H9 (cell line): ENCODE data around the gene WDFY3. TPM values are rescaled to one million over a fixed set of nuclear protein-coding genes. Genes with fewer than 3 reads are reported as not detected.

Experiments used
- DNase-seq: peaks from one replicate; pipeline ENCODE4 v3.0.0-alpha.2; 2017
- H2AFZ ChIP-seq: one replicate; pipeline ENCODE4 v1.6.1; 2013; ENCODE audit warnings: mild to moderate bottlenecking, low read length, control low read depth, moderate library complexity
- H2AK5ac ChIP-seq: 2 replicates; pipeline ENCODE4 v1.6.1; 2013; ENCODE audit warnings: low read length, control low read depth, mixed read lengths; ENCODE audit not compliant: insufficient read length
- H2BK120ac ChIP-seq: one replicate; pipeline ENCODE4 v1.6.1; 2013; ENCODE audit warnings: low read depth, mild to moderate bottlenecking, low read length, control low read depth, inconsistent platforms; ENCODE audit not compliant: poor library complexity, severe bottlenecking
- H2BK12ac ChIP-seq: 2 replicates; pipeline ENCODE4 v1.6.1; 2013; ENCODE audit warnings: low read length, control low read depth, mixed read lengths, low read depth; ENCODE audit not compliant: insufficient read length
- H2BK15ac ChIP-seq: 2 replicates; pipeline ENCODE4 v1.6.1; 2013; ENCODE audit warnings: low read depth, low read length, control low read depth
- H2BK20ac ChIP-seq: one replicate; pipeline ENCODE4 v1.6.1; 2013; ENCODE audit warnings: low read depth, mild to moderate bottlenecking, low read length, control low read depth, inconsistent platforms; ENCODE audit not compliant: poor library complexity, severe bottlenecking
- H2BK5ac ChIP-seq: 2 replicates; pipeline ENCODE4 v1.6.1; 2013; ENCODE audit warnings: low read length, control low read depth, mixed read lengths; ENCODE audit not compliant: insufficient read length
- H3K14ac ChIP-seq: 2 replicates; pipeline ENCODE4 v1.6.1; 2013; ENCODE audit warnings: low read length, control low read depth; ENCODE audit not compliant: insufficient read depth
- H3K18ac ChIP-seq: 2 replicates; pipeline ENCODE4 v1.6.1; 2013; ENCODE audit warnings: low read depth, mild to moderate bottlenecking, mixed read lengths, low read length, control low read depth; ENCODE audit not compliant: insufficient read length
- H3K23ac ChIP-seq: 2 replicates; pipeline ENCODE4 v1.6.1; 2013; ENCODE audit warnings: low read length, control low read depth, mixed read lengths, low read depth; ENCODE audit not compliant: insufficient read length
- H3K23me2 ChIP-seq: 2 replicates; pipeline ENCODE4 v1.6.1; 2013; ENCODE audit warnings: low read depth, mild to moderate bottlenecking, mixed read lengths, low read length, control low read depth; ENCODE audit not compliant: insufficient read length, poor library complexity, severe bottlenecking
- H3K27ac ChIP-seq: 2 replicates; pipeline ENCODE4 v1.5.1; 2013; ENCODE audit warnings: low read length, control low read depth, mixed read lengths, low read depth; ENCODE audit not compliant: insufficient read length
- H3K27me3 ChIP-seq: 2 replicates; pipeline ENCODE4 v1.6.1; 2013; ENCODE audit warnings: low read length, control low read depth, inconsistent platforms; ENCODE audit not compliant: insufficient read depth
- H3K4ac ChIP-seq: 2 replicates; pipeline ENCODE4 v1.6.1; 2013; ENCODE audit warnings: low read depth, mild to moderate bottlenecking, control low read depth, inconsistent platforms, low read length, moderate library complexity
- H3K4me1 ChIP-seq: 2 replicates; pipeline ENCODE4 v1.6.1; 2013; ENCODE audit warnings: low read length, control low read depth, inconsistent platforms; ENCODE audit not compliant: insufficient read depth
- H3K4me2 ChIP-seq: 2 replicates; pipeline ENCODE4 v1.6.1; 2013; ENCODE audit warnings: low read length, control low read depth, mixed read lengths; ENCODE audit not compliant: insufficient read length, insufficient read depth
- H3K56ac ChIP-seq: 2 replicates; pipeline ENCODE4 v1.6.1; 2013; ENCODE audit warnings: low read depth, mild to moderate bottlenecking, mixed read lengths, low read length, control low read depth; ENCODE audit not compliant: insufficient read length
- H3K79me1 ChIP-seq: 2 replicates; pipeline ENCODE4 v1.6.1; 2013; ENCODE audit warnings: low read depth, mild to moderate bottlenecking, moderate library complexity, low read length, control low read depth, inconsistent platforms; ENCODE audit not compliant: insufficient read depth, poor library complexity, severe bottlenecking
- H3K79me2 ChIP-seq: 2 replicates; pipeline ENCODE4 v1.6.1; 2013; ENCODE audit warnings: low read length, control low read depth, inconsistent platforms; ENCODE audit not compliant: insufficient read depth
- H3K9ac ChIP-seq: 2 replicates; pipeline ENCODE4 v1.6.1; 2013; ENCODE audit warnings: low read length, control low read depth, mixed read lengths; ENCODE audit not compliant: insufficient read length; ENCODE audit errors: extremely low read depth
- H3K9me3 ChIP-seq: one replicate; pipeline ENCODE4 v1.6.1; 2013; ENCODE audit warnings: low read depth, low read length, inconsistent platforms; ENCODE audit not compliant: control insufficient read depth
- H3T11ph ChIP-seq: one replicate; pipeline ENCODE4 v1.6.1; 2013; ENCODE audit warnings: mild to moderate bottlenecking, low read length, control low read depth, inconsistent platforms
- H4K20me1 ChIP-seq: one replicate; pipeline ENCODE4 v1.6.1; 2013; ENCODE audit not compliant: control insufficient read depth, insufficient read length, insufficient read depth
- H4K5ac ChIP-seq: 2 replicates; pipeline ENCODE4 v1.6.1; 2013; ENCODE audit warnings: low read depth, mild to moderate bottlenecking, mixed read lengths, low read length, control low read depth; ENCODE audit not compliant: insufficient read length
- H4K8ac ChIP-seq: replicated peaks from 2 replicates; pipeline ENCODE4 v1.6.1; 2013; ENCODE audit warnings: low read length, control low read depth, mixed read lengths, low read depth; ENCODE audit not compliant: insufficient read length
- H4K91ac ChIP-seq: 2 replicates; pipeline ENCODE4 v1.6.1; 2013; ENCODE audit warnings: low read depth, mild to moderate bottlenecking, moderate library complexity, mixed read lengths, low read length, control low read depth; ENCODE audit not compliant: insufficient read length
- H3K27ac Mint-ChIP-seq, 3 experiments: 2 replicates in 2 of 3; 3 replicates in 1 of 3; pipeline ENCODE4 v1.8.0; 2020 to 2021; ENCODE audit warnings: mixed read lengths in 3 of 3, mild to moderate bottlenecking in 1 of 3, moderate library complexity in 1 of 3
- H3K27me3 Mint-ChIP-seq: 2 replicates; pipeline ENCODE4 v1.8.0; 2021; ENCODE audit warnings: low read depth, mild to moderate bottlenecking, moderate library complexity, mixed read lengths
- H3K36me3 Mint-ChIP-seq, 3 experiments: 2 replicates in 2 of 3; 3 replicates in 1 of 3; pipeline ENCODE4 v1.8.0; 2020 to 2021; ENCODE audit warnings: low read depth in 3 of 3, mixed read lengths in 3 of 3; ENCODE audit not compliant: insufficient read depth in 1 of 3
- H3K4me1 Mint-ChIP-seq, 2 experiments: 2 replicates each; pipeline ENCODE4 v1.8.0; 2020; ENCODE audit warnings: mixed read lengths in 2 of 2
- H3K4me3 Mint-ChIP-seq, 2 experiments: 2 replicates in 1 of 2; 3 replicates in 1 of 2; pipeline ENCODE4 v1.8.0; 2020 to 2021; ENCODE audit warnings: mild to moderate bottlenecking in 2 of 2, mixed read lengths in 2 of 2, moderate library complexity in 1 of 2
- H3K9me3 Mint-ChIP-seq, 2 experiments: 2 replicates in 1 of 2; 3 replicates in 1 of 2; pipeline ENCODE4 v1.8.0; 2020; ENCODE audit warnings: mild to moderate bottlenecking in 2 of 2, mixed read lengths in 2 of 2, moderate library complexity in 1 of 2
- WGBS: extraction: QIAGEN DNeasy Blood & Tissue Kit; methylation state at CpG from one replicate; pipeline ENCODE4 v1.1.7; 2013; ENCODE audit warnings: missing lambda C conversion rate, low lambda C conversion rate, mixed read lengths; ENCODE audit not compliant: insufficient read length; ENCODE audit errors: extremely low coverage; 5-methylcytosine and 5-hydroxymethylcytosine counted together
- total RNA-seq: library from RNA; stranded (reverse); gene quantifications from 2 replicates; pipeline ENCODE4 v1.2.1, GENCODE V29; 2021
- TF ChIP-seq, protein P1 (sequence below): fragments of 200-600 bp; sonication (generic); conservative IDR thresholded peaks from 3 replicates; pipeline ENCODE4 v1.8.0; 2021; ENCODE audit warnings: antibody characterized with exemption, mild to moderate bottlenecking

The WDFY3 gene
- total RNA-seq, 1 experiment from 2014 or later, result 54.6 TPM

DNA sequence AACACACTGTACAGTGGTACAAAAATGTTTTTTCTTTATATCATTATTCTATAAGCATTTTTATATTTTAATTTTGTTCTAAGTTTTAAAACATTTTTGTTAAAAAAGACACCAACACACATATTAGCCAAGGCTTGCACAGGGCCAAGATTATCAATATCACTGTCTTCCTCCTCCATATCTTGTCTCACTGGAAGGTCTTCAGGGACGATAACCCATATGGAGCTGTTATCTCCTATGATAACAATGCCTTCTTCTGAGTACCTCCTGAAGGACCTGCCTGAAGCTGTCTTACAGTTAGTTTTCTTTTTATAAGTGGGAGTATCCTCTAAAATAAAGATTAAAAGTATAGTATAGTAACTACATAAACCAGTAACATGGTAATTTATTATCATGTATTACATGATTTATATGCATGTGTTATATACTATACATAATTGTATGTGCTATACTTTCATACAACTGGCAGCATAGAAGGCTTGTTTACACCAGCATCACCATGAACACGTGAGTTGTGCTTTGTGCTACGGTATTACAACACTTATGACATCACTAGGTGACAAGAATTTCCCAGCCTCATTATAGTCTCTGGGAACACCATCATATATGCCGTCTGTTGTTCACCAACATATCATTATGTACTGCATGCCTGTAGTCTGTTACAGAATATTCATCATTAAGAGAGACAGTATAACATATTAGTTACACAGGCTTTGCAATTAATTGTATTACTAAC, 90.7 kb downstream of the WDFY3 start:
- no peaks in the 10 kb centered on the region for H3K9me3 ChIP-seq
- H3K27ac Mint-ChIP-seq, result no peak overlapping the region
- no CpG with 5 or more reads among the region's 4 CpGs for WGBS
- H2BK120ac ChIP-seq, result no peak overlapping the region
- H3K23me2 ChIP-seq, result no peaks in the 10 kb centered on the region
- no peak overlapping the region for H2BK12ac ChIP-seq
- H3K18ac ChIP-seq, result no peak overlapping the region
- H2BK5ac ChIP-seq, result no peak overlapping the region
- H3K4me2 ChIP-seq, result no peak overlapping the region
- H3K4me3 Mint-ChIP-seq, result no peak overlapping the region
- no peak overlapping the region for H3T11ph ChIP-seq
- peaks cover 0 to 2% (median 2%) of the 10 kb centered on the region in 3 experiments; a peak in 5 of 7 replicates for H3K36me3 Mint-ChIP-seq
- no peak overlapping the region for H4K8ac ChIP-seq
- H3K27ac ChIP-seq, result no peak overlapping the region
- H3K79me1 ChIP-seq, result no peaks in the 10 kb centered on the region
- no peak overlapping the region for H2AFZ ChIP-seq
- no peak overlapping the region for H3K56ac ChIP-seq
- H2AK5ac ChIP-seq, result no peak overlapping the region
- H3K23ac ChIP-seq, result no peak overlapping the region
- no peak overlapping the region for H4K91ac ChIP-seq
- H3K4me1 Mint-ChIP-seq, result peaks cover 23 to 25% of the 10 kb centered on the region in 2 experiments
- DNase-seq, result no peak
- peaks cover 4% of the 10 kb centered on the region; the same call in 1 of the 2 replicates for H3K4me1 ChIP-seq
- no peak overlapping the region for H3K4ac ChIP-seq
- H3K27me3 ChIP-seq, result no peaks in the 10 kb centered on the region
- H3K9me3 Mint-ChIP-seq, result no peaks in the 10 kb centered on the region
- H3K9ac ChIP-seq, result no peak overlapping the region
- H2BK15ac ChIP-seq, result no peak overlapping the region
- no peaks in the 10 kb centered on the region for H4K20me1 ChIP-seq
- TF ChIP-seq, protein P1, sequence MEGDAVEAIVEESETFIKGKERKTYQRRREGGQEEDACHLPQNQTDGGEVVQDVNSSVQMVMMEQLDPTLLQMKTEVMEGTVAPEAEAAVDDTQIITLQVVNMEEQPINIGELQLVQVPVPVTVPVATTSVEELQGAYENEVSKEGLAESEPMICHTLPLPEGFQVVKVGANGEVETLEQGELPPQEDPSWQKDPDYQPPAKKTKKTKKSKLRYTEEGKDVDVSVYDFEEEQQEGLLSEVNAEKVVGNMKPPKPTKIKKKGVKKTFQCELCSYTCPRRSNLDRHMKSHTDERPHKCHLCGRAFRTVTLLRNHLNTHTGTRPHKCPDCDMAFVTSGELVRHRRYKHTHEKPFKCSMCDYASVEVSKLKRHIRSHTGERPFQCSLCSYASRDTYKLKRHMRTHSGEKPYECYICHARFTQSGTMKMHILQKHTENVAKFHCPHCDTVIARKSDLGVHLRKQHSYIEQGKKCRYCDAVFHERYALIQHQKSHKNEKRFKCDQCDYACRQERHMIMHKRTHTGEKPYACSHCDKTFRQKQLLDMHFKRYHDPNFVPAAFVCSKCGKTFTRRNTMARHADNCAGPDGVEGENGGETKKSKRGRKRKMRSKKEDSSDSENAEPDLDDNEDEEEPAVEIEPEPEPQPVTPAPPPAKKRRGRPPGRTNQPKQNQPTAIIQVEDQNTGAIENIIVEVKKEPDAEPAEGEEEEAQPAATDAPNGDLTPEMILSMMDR, result no peak
- H2BK20ac ChIP-seq, result no peak overlapping the region
- no peaks in the 10 kb centered on the region for H3K27me3 Mint-ChIP-seq
- H3K14ac ChIP-seq, result no peak overlapping the region
- H3K79me2 ChIP-seq, result no peaks in the 10 kb centered on the region
- H4K5ac ChIP-seq, result no peak overlapping the region
